ENCODE measurements around the gene DPY30.

DPY30 gene

DNA sequence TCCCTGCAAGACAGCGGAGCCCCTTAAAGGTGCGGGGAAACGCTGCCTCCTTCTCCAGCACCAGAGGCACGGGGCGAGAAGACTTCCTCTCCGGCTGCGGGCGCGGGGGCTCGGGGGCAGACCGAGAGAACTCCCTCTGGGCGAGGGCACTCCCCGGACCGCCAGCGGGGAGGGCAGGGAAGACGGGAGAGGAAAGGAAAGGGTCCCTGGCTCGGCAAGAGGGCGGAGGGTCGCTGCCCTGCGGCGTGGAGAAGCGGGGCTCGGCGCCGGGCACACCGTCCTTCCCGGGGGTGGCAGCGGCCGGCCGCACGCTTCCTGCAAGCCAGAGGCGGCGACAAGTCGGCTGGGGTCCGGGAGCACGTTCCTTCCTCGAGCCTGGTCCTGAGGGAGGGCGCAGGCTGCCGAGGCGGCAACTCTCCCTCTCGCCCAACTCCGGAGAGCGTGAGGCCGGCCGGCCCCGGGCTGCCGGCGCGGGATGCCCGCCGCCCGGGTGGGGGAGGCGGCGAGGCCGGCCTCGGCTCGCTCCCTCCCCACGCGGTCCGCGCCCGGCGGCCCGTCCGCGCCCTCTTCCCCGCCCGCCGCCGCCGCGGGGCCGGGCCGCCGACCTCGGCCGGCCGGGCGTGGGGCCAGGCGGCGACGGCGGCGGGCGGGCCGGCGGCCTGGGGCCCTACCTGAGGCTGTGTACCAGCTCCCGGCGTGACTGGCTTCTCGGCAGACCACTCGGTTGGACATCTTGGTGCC is 29.9 kb downstream of the DPY30 start:
- DNase-seq, result peak; percentile 44

DNA sequence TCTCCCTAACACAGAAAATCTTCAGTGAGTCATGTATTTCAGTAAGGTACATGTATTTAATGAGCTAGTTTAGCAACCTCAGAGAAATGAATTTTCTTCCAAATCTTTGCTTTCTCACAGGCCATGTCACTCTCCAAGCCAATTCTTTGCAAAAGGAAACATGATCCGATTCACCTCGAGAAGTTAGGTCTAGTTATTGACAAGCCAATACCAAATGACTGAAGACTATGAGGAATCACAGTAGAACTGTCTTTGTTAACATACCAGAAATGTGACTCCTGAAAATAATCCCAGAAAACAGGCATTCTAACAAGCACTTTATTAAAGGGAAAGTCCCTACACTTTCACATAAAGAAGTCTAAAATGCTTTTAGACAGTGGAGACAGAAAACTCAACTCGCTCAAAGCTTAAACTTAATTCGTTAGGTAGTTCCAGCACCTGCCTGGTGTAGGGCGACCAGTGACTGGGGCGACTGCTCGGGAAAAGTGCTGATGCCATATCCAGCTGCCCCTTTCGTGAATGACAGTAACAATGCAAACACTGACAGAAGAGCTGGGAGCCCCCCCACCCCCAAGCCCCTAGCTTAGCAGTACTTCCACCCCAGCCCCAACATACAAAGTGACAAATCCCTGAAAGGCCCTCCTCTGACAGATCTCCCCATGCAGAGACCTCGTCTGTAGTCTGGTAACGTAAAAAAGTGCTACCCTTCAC is 30.6 kb downstream of the DPY30 start:
- peak; percentile 25 for DNase-seq

DNA sequence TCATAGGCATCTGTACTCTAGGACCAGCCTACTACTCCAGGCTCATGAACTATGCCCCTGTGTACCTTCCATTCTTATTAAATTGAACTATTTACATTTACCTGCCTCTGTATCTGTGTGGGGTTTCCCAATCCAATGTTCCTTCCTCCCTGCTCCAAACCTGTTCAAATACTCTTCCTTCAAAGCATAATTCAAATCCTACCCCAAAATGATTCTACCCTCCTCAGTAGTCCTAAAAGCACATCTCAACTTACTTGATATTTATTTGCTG is 32.5 kb downstream of the DPY30 start:
- DNase-seq, result no peak

DNA sequence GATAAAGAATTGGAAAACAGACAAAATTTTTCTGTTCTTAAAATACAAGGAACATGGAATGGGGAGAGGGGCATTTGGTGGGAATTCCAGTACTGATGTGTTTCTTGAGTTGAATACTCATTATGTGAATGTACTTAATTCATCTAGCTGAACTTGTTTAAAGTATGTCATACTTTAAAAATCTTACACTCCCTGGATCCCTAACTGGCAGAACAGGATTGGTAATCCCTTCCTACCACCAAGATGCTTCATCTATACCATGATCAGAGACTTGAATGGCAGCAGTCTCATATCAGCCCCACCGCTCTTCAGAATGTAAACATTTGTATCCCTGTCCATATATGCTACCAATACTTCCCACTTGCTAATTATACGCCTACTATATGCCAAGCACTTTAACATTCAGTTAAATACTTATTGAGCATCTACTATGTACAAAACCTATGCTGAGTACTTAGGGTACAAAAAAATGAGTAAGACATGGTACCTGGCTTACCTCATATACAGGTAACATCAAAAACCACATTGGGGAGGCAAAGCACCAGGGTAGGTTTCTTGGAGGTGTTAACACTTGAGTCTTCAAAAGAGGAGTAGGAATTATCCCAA is 34.1 kb downstream of the DPY30 start:
- no peak for DNase-seq

DNA sequence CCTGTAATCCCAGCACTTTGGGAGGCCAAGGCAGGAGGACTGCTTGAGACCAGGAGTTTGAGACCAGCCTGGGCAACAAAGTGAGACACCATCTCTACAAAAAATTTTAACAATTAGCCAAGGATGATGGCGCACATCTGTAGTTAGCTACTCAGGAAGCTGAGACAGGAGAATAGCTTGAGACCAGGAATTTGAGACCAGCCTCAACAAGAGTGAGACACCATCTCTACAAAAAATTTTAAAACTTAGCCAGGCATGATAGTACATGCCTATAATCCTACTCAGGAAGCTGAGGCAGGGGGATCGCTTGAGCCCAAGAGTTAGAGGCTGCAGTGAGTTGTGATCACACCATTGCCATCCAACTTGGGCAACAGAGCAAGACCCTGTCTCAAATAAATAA is 35.8 kb downstream of the DPY30 start:
- no peak for DNase-seq

DNA sequence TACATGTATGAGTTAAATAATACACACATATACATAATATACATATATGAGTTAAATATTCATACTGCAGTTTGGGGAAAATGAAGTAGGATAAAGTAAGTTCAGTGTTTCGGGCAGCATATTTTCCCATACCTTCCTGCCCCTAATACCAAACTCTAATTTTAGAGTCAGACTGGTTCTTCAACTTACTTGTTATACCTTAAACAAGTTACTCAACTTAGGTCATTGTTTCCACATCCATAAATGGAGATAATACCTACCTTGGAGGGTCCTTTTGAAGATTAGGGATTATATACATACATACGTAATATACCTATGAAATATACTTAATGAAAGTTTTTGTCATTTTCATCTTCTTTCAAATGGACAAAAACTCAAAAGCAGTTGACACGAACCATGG is 37.2 kb downstream of the DPY30 start:
- no peak for DNase-seq

DNA sequence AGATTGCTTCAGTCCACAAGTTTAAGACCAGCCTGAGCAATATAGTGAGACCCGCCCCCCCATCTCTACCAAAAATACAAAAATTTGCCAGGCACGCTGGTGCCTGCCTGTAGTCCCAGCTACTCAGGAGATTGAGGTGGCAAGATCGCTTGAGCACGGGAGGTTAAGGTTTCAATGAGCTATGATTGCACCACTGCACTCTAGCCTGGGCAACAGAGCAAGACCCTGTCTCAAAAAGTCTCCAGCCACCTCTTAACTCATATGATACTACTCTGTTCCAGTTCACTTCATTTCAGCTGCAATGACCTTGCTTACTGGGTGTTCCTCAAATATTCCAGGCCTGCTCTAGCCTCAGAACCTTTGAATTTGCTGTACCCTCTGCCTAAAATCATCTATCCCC is 40.2 kb downstream of the DPY30 start:
- no peak for DNase-seq

DNA sequence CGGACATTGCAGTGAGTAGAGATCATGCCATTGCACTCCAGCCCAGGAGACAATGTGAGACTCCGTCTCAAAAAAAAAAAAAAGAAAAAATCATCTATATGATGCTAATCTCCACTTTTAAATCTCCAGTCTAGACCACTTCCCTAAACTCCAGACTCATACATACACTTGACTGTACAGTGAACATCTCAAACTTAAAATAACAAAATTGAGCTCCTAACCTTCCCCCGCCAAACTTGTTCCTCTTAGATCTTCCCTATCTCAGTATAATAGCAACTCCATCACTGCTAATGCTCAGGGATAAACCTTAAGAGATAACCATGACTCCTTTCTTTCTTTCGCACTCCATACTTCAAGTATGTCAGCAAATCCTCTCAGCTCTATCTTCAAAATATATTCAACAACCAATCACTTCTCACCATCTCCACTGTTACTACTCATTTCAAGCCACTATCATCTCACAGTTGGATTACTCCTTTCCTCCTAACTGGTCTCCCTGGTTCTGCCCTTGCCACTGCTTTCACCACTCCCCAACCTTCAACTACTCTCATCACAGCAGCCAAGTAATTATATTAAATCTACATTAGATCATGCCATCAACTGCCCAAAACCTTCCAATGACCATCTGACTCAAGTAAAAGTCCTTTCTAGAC is 40.7 kb downstream of the DPY30 start:
- DNase-seq, result no peak

DNA sequence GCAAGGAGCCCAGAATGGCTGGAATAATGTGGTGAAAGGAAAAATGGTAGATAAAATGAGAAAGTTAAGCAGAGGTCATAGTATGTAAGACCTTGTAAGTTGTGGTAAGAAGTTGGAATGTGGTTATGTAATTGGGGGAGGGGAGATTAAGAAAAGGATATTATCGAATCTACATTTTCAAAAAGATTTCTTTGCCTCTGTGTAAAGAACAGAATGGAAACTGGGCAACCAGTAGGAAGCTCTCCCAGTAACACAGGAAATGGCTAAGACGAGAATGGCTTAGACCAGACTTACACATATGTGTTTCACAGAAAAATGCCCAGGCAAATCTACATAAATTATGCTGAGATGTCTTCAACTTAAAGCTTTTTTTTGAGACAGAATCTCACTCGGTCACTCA is 42.0 kb downstream of the DPY30 start:
- DNase-seq, result no peak

DNA sequence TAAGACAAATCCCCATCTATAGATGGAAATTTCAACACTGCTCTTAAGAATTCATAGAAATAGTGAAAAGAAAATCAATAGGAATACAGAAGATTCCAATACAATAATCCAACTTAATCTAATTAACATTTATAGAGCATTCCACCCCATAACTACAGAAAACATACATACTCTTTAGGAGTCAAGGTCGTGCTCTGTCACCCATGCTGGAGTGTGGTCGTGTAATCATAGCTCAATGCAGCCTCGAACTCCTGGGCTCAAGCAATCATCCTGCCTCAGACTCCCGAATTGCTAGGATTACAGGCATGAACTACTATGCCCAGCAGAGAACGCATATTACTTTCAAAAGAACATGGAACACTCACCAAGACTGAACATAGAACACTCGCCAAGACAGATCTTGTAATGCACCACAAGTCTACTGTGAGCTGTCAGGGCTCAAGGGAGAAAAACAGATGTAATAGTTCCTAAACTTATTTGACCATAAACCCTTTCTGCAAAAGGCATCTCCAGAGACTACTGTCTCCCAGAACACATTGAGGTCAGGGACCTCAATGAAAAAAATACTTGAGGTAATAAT is 42.9 kb downstream of the DPY30 start:
- DNase-seq, result no peak

DNA sequence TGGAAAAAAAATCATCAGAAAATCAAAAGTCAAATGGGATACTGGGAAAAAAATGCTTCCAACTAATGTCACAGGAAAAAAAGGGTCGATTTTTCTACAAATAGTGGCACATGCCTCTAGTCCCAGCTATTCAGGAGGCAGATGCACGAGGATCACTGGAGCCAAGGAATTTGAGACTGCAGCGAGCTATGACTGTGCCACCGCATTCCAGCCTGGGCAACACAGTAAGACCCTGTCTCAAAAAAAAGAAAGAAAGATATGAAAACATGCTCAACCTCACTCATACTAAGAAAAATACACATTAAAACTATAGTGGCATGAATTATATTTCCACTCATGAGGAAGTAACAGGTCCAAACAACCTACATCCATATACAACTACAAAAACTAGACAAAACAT is 46.7 kb downstream of the DPY30 start:
- DNase-seq, result no peak

DNA sequence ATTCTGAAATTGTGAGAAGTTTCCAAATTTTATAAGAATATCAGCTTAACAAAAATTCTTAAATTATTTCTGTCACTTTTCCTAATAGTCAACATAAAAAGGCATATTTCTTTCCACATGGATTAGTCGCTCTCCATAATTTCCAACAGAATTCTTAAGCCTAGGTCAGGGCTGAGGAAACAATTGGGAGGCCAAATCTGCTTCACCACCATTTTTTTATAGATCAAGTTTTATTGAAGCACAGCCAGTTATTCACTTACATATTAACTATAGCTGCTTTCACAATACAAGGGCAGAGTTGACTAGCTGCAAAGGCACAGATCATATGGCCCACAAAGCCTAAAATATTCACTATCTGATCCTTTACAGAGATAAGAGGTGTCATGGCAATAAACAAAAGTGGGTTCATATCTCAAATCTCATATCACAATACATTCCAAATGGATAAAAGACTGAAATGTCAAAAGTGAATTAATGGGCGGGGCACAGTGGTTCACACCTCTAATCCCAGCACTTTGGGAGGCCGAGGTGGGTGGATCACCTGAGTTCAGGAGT is 47.5 kb downstream of the DPY30 start:
- no peak for DNase-seq

DNA sequence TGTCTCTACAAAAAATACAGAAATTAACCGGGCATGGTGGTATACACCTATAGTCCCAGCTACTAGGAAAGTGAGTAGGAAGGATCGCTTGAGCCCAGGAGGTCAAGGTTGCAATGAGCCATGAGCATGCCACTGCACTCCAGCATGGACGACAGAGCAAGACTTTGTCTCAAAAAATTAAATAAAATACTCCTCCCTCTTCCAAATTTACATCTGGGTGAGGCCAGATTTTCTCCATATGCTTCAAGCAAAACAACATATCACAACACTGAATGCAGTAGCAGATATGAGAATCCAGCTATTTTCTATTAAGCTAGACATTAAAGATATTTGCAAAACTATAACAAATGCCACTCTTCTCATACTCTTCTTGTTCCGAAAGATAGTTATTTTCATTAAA is 49.7 kb downstream of the DPY30 start:
- DNase-seq, result no peak

DNA sequence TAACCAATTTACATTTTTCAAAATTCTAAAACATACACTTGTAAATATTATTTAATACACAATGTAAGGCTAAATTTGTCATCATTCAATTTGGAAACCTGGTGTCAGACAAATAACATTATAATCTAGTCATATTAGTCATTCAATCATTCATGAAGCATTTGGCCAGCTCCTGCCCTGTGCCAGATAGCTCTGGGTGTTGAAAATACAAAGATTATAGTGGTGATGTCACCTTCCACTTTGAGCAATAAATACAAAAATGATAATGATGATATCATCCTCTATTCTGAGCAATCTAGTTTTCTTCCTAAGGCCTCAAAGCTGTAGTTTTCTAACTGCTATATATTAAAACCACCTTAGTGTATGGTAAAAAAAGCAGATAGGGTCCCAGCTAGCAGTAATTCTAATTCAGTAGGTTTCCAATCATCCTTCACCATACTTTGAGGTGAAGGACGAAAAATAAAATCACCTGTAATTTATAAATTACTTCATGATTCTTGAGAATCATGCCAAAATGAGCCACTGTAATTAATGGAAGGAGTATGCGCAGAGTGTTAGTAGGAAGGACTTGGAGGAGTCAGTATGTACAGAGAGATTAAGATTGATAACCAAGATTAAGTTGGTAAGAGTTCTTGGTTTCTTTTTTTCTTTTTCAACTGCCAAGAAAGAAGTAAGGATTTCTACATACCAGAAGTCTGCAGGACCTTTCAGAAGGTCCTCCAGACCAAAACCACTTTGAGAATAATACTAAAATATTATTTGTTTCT is 52.0 kb downstream of the DPY30 start:
- DNase-seq, result no peak

DNA sequence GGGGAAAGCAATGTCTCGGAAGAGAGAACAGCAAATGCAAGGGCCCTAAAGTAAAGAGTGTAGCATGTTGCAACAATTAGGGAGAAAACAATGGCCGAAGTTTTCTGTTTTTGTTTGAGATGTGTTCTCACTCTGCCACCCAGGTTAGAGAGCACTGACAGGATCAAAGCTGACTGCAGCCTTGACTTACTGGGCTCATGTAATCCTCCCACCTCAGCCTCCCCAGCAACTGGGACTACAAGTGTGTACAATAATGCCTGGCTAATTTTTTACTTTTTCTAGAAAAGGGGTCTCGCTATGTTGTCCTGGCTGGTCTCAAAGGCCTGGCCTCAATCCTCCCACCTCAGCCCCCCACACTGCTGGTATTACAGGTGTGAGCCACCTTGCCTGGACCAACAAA is 52.7 kb downstream of the DPY30 start:
- DNase-seq, result no peak

DNA sequence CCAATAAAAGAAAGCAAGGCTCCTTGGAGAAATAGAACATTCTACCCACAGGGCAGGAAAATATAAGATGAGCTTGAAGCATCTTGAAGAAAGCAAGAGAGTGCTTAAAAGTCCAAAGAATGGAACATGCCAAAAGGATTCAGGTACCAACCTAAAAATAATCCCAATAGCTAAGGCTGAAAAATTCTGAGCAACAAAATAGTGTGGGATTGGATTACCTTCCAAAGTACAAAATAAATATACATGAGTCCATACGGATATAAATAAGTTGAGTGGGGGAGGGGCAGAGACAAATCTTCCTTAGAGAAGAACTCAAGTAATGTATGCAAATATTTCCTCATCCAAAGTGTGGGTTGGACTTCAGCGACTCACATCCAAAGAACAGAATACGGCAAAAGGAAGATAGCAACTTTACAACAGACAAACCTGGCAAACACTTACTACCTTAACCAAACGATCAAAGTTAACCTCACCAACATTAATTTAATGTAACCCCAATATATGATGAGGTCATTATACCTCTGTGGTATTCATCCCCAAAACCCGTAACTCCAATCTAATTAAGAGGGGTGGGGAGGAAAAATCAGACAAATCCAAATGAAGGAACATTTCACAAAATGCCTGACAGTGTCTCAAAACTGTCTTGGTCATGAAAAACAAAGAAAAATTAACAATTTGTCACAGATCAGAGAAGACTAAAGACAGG is 55.7 kb downstream of the DPY30 start:
- DNase-seq, result no peak

DNA sequence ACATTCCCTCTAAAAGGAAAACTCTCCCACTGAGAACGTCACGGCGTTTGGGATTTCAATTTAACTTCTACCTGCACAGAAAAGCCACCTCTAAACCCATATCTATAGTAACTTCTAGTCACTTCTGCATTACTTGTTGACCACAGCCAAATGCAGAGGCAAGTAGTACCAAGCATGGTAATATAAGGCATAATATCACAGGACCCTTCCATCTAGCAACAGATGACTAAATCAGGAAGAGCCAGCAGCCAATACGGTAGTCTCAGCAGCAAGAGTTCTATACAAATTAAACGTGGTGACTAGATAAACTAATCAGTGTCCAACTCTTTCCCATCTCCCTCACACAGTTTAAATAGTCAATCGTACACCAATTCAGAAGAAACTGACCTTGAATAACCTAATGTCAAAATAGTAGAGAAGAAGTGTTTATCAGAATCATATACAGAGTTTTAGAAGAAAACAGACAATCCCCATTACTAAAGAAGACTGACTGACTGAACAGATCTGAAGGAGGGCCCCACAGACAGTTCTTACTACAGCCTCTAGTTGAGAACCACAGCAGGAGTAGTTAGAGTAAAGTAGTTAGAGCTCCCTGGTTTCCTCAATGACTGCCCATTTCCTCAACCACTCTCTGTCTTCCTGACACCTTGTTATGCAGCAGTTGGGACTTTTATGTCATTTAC is 58.8 kb downstream of the DPY30 start:
- no peak for DNase-seq

DNA sequence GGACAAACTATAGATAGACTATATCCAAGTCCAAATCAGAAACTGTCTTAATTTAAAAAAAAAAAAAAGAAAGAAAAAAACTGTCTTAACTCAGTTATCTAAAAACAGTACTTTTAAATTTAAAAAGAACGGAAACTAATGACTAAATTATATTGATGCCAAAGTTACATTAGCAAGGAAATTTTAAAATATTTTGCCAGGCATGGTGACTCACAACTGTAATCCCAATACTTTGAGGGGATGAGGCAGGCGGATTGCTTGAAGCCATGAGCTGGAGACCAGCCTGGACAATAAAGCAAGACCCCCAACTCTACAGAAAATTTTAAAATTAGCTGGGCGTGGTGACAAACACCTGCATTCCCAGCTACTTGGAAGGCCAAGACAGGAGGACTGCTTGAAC is 59.6 kb downstream of the DPY30 start:
- DNase-seq, result no peak

DNA sequence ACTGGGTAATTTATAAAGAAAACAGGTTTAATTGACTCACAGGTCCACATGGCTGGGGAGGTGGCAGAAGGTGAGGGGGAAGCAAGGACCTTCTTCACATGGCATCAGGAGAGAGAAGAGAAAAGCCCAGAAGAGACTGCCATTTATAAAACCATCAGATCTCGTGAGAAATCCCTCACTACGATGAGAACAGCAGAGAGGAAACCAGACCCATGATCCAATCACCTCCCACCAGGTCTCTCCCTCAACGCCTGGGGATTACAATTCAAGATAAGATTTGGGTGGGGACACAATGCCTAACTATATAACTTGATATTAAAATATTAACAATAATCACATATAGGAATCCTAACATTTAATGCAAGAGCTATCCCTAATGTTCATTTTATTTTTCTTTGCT is 60.6 kb downstream of the DPY30 start:
- DNase-seq, result no peak

DNA sequence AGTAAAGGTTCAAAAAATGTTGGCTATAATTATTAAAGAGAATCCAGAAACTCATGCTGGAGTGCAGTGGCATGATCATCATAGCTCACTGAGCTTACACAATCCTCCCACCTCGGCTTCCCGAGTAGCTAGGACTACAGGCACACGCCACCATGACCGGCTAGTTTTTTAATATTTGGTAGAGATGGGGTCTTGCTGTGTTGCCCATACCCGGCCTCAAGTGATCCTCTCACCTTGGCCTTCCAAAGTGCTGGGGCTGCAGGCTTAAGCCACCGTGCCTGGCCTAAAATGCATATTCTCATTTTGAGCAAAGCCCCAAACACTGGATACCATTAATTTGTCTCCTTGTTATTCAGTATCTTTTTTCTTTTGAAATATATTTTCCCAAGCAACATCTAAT is 61.2 kb downstream of the DPY30 start:
- no peak for DNase-seq
